OCI-LY7 (cell line): Measurements from ENCODE around the gene OPTC.

Experiments used
- EZH2phosphoT487 ChIP-seq: fragments of 200-600 bp; sonication (generic); IDR thresholded peaks from 2 replicates; pipeline ENCODE4 v1.6.1; 2018; ENCODE audit warnings: low read depth, borderline replicate concordance, mild to moderate bottlenecking, mixed run types, antibody characterized with exemption, low read length, moderate library complexity, mixed read lengths
- TF ChIP-seq, protein P1 (sequence below): fragments of 200-600 bp; sonication (generic); conservative IDR thresholded peaks from 2 replicates; pipeline ENCODE4 v1.5.1; 2014; ENCODE audit warnings: mild to moderate bottlenecking, antibody characterized with exemption, low read length, moderate library complexity, mixed read lengths

GRCh38 chr1:203517426-203518110 lies 23.6 kb downstream of the OPTC start:
- TF ChIP-seq, protein P1, sequence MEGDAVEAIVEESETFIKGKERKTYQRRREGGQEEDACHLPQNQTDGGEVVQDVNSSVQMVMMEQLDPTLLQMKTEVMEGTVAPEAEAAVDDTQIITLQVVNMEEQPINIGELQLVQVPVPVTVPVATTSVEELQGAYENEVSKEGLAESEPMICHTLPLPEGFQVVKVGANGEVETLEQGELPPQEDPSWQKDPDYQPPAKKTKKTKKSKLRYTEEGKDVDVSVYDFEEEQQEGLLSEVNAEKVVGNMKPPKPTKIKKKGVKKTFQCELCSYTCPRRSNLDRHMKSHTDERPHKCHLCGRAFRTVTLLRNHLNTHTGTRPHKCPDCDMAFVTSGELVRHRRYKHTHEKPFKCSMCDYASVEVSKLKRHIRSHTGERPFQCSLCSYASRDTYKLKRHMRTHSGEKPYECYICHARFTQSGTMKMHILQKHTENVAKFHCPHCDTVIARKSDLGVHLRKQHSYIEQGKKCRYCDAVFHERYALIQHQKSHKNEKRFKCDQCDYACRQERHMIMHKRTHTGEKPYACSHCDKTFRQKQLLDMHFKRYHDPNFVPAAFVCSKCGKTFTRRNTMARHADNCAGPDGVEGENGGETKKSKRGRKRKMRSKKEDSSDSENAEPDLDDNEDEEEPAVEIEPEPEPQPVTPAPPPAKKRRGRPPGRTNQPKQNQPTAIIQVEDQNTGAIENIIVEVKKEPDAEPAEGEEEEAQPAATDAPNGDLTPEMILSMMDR = no peak
- no peak for TF ChIP-seq EZH2phosphoT487
